ENCODE data around the gene NKPD1. TPM values are rescaled to one million over a fixed set of nuclear protein-coding genes. Genes with fewer than 3 reads are reported as not detected.

The NKPD1 gene
- total RNA-seq, 2 donors from 2014 or later, result not detected

- Histone ChIP-seq H3K9me3 (no peaks in the 10 kb centered on the region), H3K4me1 (peaks cover 5% of the 10 kb centered on the region), H3K4me3 (no peak overlapping the region), H3K27me3 (no peaks in the 10 kb centered on the region), H3K36me3 (replicated peaks in 1 of 2; ENCODE audit: insufficient read depth in 1 of 2, low read depth in 2 of 2) (peaks cover 4 to 7% of the 10 kb centered on the region in 2 donors), H3K27ac (no peak overlapping the region)
- WGBS, 2 donors, result 90 to 93% methylated on average over 3 to 32 of the region's 33 CpGs
- DNase-seq (no peak), ATAC-seq (no peak)
- intact Hi-C loops (cut with DNase I), result no loop called here
- TF ChIP-seq CTCF (IDR thresholded peaks at IDR 0.05) (no peak), POLR2A (IDR thresholded peaks at IDR 0.05) (no peak)
Measured at GRCh38 chr19:45142016-45142725, 18.6 kb downstream of the NKPD1 start.

GRCh38 chr19:45141203-45141900, 19.4 kb downstream of the NKPD1 start:
- DNase-seq (no peak), ATAC-seq (no peak)
- H3K27me3 ChIP-seq, result no peaks in the 10 kb centered on the region
- no peak overlapping the region for H3K4me3 ChIP-seq
- peaks cover 4 to 7% of the 10 kb centered on the region in 2 donors for H3K36me3 ChIP-seq (replicated peaks in 1 of 2; ENCODE audit: insufficient read depth in 1 of 2, low read depth in 2 of 2)
- 93 to 97% methylated on average over 20 to 28 of the region's 28 CpGs for WGBS, 2 donors
- TF ChIP-seq CTCF (IDR thresholded peaks at IDR 0.05) (no peak), POLR2A (IDR thresholded peaks at IDR 0.05) (no peak)
- intact Hi-C loops (cut with DNase I), result no loop called here
- H3K4me1 ChIP-seq, result peaks cover 13% of the 10 kb centered on the region
- no peak overlapping the region for H3K27ac ChIP-seq
- H3K9me3 ChIP-seq, result no peaks in the 10 kb centered on the region

- Histone ChIP-seq H3K27ac (no peak overlapping the region), H3K4me1 (peaks cover 14% of the 10 kb centered on the region), H3K4me3 (no peak overlapping the region), H3K27me3 (no peaks in the 10 kb centered on the region), H3K9me3 (no peaks in the 10 kb centered on the region), H3K36me3 (replicated peaks in 1 of 2; ENCODE audit: insufficient read depth in 1 of 2, low read depth in 2 of 2) (peaks cover 4 to 7% of the 10 kb centered on the region in 2 donors)
- intact Hi-C loops (cut with DNase I), result no loop called here
- DNase-seq (no peak), ATAC-seq (no peak)
- WGBS, 2 donors, result 92 to 96% methylated on average over 9 of the region's 11 CpGs
- TF ChIP-seq POLR2A (IDR thresholded peaks at IDR 0.05), result no peak
- TF ChIP-seq CTCF (IDR thresholded peaks at IDR 0.05), result no peak
Measured at GRCh38 chr19:45140533-45140932, 20.2 kb downstream of the NKPD1 start.

GRCh38 chr19:45140144-45140503, 20.7 kb downstream of the NKPD1 start:
- Histone ChIP-seq H3K27me3 (no peaks in the 10 kb centered on the region), H3K36me3 (replicated peaks in 1 of 2; ENCODE audit: insufficient read depth in 1 of 2, low read depth in 2 of 2) (peaks cover 4 to 7% of the 10 kb centered on the region in 2 donors), H3K27ac (no peak overlapping the region), H3K4me3 (no peak overlapping the region), H3K4me1 (peaks cover 14% of the 10 kb centered on the region), H3K9me3 (no peaks in the 10 kb centered on the region)
- DNase-seq, result no peak
- 94 to 97% methylated on average over 6 of the region's 8 CpGs for WGBS, 2 donors
- no peak for ATAC-seq
- TF ChIP-seq POLR2A (IDR thresholded peaks at IDR 0.05), result no peak
- TF ChIP-seq CTCF (IDR thresholded peaks at IDR 0.05), result no peak
- intact Hi-C loops (cut with DNase I), result no loop called here

All from body of pancreas (tissue), 4 donors.